Measurements from ENCODE around the gene AGXT2. TPM values are rescaled to one million over a fixed set of nuclear protein-coding genes. Genes with fewer than 3 reads are reported as not detected.
"Not testable (repeated sequence)": the region's sequence is repeated elsewhere in the genome, so short reads cannot be mapped to it uniquely, and the experiment has no call there.

Gene AGXT2
- total RNA-seq, 2 donors from 2014 or later = not detected

- Mint-ChIP-seq H3K27me3 (peaks cover 39% of the 10 kb centered on the region), H3K36me3 (ENCODE audit: low read depth) (no peaks in the 10 kb centered on the region), H3K4me1 (no peaks in the 10 kb centered on the region), H3K27ac (no peak overlapping the region), H3K9me3 (peaks cover 14% of the 10 kb centered on the region), H3K4me3 (no peak overlapping the region)
- ATAC-seq (replicated peaks) = no peak
Observed at GRCh38 chr5:34986965-34987364, 60.8 kb downstream of the AGXT2 start.

DNA sequence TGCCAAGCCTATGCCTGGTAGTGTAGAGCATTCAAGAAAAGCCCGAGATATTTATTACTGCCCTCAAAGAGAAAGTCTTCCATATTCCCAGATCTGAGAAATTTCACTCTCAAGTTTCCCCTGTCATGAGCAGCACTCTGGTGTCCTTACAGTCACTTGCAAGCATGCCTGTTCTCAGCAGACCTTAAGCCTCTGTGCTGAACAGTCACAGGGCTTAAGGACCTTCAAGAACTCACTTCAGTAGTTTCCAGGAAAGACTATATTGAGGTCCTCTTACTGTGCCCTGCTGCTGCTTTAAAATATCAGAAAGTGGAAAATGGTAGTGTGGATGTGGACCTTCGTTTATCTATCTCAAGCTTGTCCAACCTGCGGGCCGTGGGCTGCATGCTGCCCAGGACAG lies 64.9 kb downstream of the AGXT2 start:
- Mint-ChIP-seq H3K4me3 (no peak overlapping the region), H3K27ac (no peak overlapping the region), H3K9me3 (peaks cover 15% of the 10 kb centered on the region), H3K36me3 (ENCODE audit: low read depth) (no peaks in the 10 kb centered on the region), H3K4me1 (no peaks in the 10 kb centered on the region), H3K27me3 (peaks cover 18% of the 10 kb centered on the region)
- no peak for ATAC-seq (replicated peaks)

- Mint-ChIP-seq H3K36me3 (ENCODE audit: low read depth) (no peaks in the 10 kb centered on the region), H3K27ac (no peak overlapping the region), H3K9me3 (peaks cover 4% of the 10 kb centered on the region), H3K4me1 (no peaks in the 10 kb centered on the region), H3K27me3 (no peaks in the 10 kb centered on the region), H3K4me3 (no peak overlapping the region)
- no peak for ATAC-seq (replicated peaks)
Observed at GRCh38 chr5:34978681-34979080, 69.1 kb downstream of the AGXT2 start.

- Mint-ChIP-seq H3K4me1 (no peaks in the 10 kb centered on the region), H3K4me3 (no peak overlapping the region), H3K36me3 (ENCODE audit: low read depth) (no peaks in the 10 kb centered on the region), H3K27ac (no peak overlapping the region), H3K9me3 (peaks cover 4% of the 10 kb centered on the region), H3K27me3 (no peaks in the 10 kb centered on the region)
- no peak for ATAC-seq (replicated peaks)
Observed at GRCh38 chr5:34977934-34978613, 69.7 kb downstream of the AGXT2 start.

- no peaks in the 10 kb centered on the region for H3K27me3 Mint-ChIP-seq
- H3K4me1 Mint-ChIP-seq = no peaks in the 10 kb centered on the region
- no peak overlapping the region for H3K4me3 Mint-ChIP-seq
- H3K36me3 Mint-ChIP-seq (ENCODE audit: low read depth) = no peaks in the 10 kb centered on the region
- no peak for ATAC-seq (replicated peaks)
- H3K27ac Mint-ChIP-seq = no peak overlapping the region
- no peaks in the 10 kb centered on the region for H3K9me3 Mint-ChIP-seq
Observed at GRCh38 chr5:34976347-34976746, 71.4 kb downstream of the AGXT2 start.

- not testable (repeated sequence) for H3K27me3 Mint-ChIP-seq; ATAC-seq (replicated peaks); H3K4me3 Mint-ChIP-seq; H3K27ac Mint-ChIP-seq; H3K9me3 Mint-ChIP-seq; H3K36me3 Mint-ChIP-seq (ENCODE audit: low read depth); H3K4me1 Mint-ChIP-seq
Observed at GRCh38 chr5:34971655-34972054, 76.1 kb downstream of the AGXT2 start.

GRCh38 chr5:34970552-34970951 lies 77.2 kb downstream of the AGXT2 start:
- peaks cover 4% of the 10 kb centered on the region for H3K9me3 Mint-ChIP-seq
- no peaks in the 10 kb centered on the region for H3K4me1 Mint-ChIP-seq
- H3K27me3 Mint-ChIP-seq = no peaks in the 10 kb centered on the region
- H3K27ac Mint-ChIP-seq = no peak overlapping the region
- no peak for ATAC-seq (replicated peaks)
- no peak overlapping the region for H3K4me3 Mint-ChIP-seq
- H3K36me3 Mint-ChIP-seq (ENCODE audit: low read depth) = peaks cover 11% of the 10 kb centered on the region

DNA sequence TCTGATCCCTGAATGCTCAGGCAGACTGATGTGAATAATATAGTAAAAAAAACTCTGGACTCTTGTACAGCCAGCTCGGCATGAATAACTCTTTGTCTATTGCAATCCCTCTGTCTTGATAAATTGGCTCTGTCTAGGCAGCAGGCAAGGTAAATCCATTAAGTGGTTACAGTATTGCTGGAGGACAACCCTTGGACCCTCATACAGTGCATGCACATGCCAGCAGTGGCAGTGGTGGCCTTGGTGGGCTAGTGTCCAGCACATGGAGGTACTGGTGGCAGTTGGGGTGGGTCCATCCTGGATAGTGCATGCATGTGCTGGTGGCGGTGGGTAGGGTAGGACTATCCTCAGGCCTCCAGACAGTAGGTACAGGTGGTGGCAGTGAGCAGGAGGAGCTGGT lies 79.5 kb downstream of the AGXT2 start:
- ATAC-seq (replicated peaks) = no peak
- peaks cover 12% of the 10 kb centered on the region for H3K36me3 Mint-ChIP-seq (ENCODE audit: low read depth)

DNA sequence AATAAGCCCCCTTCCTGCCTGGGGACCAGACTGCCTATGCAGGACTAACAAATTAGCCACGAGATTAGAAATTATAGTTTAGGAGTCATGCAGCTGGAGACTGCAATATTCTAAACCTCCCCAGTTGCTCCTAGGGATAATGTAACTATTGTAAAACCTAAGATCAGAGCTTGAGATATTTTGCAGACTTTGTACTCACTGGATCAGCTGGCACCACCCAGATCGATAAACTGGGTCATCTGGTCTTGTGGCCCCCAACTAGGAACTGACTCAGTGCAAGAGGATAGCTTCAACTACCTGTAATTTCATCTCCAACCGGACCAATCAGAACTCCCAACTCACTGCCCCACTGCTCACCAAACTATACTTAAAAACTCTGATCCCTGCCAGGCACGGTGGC lies 80.2 kb downstream of the AGXT2 start:
- Mint-ChIP-seq H3K27me3 (no peaks in the 10 kb centered on the region), H3K36me3 (ENCODE audit: low read depth) (peaks cover 12% of the 10 kb centered on the region), H3K9me3 (peaks cover 4% of the 10 kb centered on the region), H3K27ac (no peak overlapping the region), H3K4me1 (no peaks in the 10 kb centered on the region), H3K4me3 (no peak overlapping the region)
- ATAC-seq (replicated peaks) = no peak

More for the DNA sequence above, 79.5 kb downstream of the AGXT2 start:
- H3K4me3 Mint-ChIP-seq = no peak overlapping the region
- no peak overlapping the region for H3K27ac Mint-ChIP-seq
- H3K9me3 Mint-ChIP-seq = peaks cover 4% of the 10 kb centered on the region
- H3K4me1 Mint-ChIP-seq = no peaks in the 10 kb centered on the region
- H3K27me3 Mint-ChIP-seq = no peaks in the 10 kb centered on the region

GRCh38 chr5:34959323-34959722 lies 88.4 kb downstream of the AGXT2 start:
- Mint-ChIP-seq H3K4me1 (peaks cover 8% of the 10 kb centered on the region), H3K4me3 (no peak overlapping the region), H3K27ac (peak overlapping the region; percentile 23), H3K36me3 (ENCODE audit: low read depth) (peaks cover 30% of the 10 kb centered on the region), H3K27me3 (no peaks in the 10 kb centered on the region), H3K9me3 (no peaks in the 10 kb centered on the region)
- peak; percentile 84 for ATAC-seq (replicated peaks)

DNA sequence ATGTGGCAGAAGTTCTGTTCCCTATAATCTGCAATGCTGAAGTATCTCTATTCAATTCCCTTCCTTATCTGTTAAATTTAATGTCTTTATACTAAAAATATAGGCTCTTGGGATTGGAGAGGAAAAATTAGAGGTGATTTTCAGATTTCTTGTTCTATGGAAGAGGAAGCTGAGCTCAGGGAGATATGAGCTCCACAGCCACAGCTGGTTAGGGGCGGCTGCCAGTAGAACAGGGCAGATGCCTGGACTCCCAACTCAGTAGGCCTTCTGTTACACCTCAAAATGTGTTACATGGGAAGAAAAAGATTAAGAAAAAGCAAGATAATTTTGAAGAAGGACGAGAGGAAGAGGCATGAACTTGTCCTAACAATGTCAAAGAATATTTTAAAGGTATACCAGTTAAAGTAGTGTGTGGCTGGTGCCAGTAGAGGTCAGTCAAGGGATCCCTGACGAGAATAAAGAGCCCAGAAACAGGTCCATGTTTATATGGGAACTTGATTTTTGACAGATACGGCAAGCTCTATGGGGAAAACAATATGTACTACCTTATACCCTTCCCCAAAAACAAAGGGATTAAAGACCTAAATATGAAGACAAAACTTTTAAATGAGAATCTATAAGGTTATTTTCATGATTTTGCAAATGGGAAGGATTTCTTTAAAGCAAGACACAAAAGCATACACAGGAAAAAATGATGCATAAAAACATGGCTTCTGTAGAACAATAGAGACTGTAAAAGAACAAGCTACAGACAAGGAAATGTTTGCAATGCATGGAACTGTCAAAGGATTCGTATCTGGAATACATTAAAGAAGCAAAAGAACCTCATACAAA lies 89.7 kb downstream of the AGXT2 start:
- H3K4me3 Mint-ChIP-seq = no peak overlapping the region
- H3K36me3 Mint-ChIP-seq (ENCODE audit: low read depth) = peaks cover 41% of the 10 kb centered on the region
- H3K27ac Mint-ChIP-seq = no peak overlapping the region
- no peak for ATAC-seq (replicated peaks)
- no peaks in the 10 kb centered on the region for H3K9me3 Mint-ChIP-seq
- no peaks in the 10 kb centered on the region for H3K27me3 Mint-ChIP-seq
- peaks cover 8% of the 10 kb centered on the region for H3K4me1 Mint-ChIP-seq

GRCh38 chr5:34957321-34957720 lies 90.4 kb downstream of the AGXT2 start:
- ATAC-seq (replicated peaks) = no peak
- no peaks in the 10 kb centered on the region for H3K27me3 Mint-ChIP-seq
- H3K4me1 Mint-ChIP-seq = peaks cover 8% of the 10 kb centered on the region
- no peak overlapping the region for H3K4me3 Mint-ChIP-seq
- no peak overlapping the region for H3K27ac Mint-ChIP-seq
- H3K9me3 Mint-ChIP-seq = no peaks in the 10 kb centered on the region
- peaks cover 47% of the 10 kb centered on the region for H3K36me3 Mint-ChIP-seq (ENCODE audit: low read depth)

Measured in activated T-helper 17 cell treated with anti-CD3 and anti-CD28 coated beads, Interleukin-2, amount 50 U/mL, for 72 hours (primary cell).